Measurements from ENCODE around the gene DCT. TPM values are rescaled to one million over a fixed set of nuclear protein-coding genes. Genes with fewer than 3 reads are reported as not detected.

The DCT gene
- total RNA-seq, 1 experiment from 2014 or later, result not detected

DNA sequence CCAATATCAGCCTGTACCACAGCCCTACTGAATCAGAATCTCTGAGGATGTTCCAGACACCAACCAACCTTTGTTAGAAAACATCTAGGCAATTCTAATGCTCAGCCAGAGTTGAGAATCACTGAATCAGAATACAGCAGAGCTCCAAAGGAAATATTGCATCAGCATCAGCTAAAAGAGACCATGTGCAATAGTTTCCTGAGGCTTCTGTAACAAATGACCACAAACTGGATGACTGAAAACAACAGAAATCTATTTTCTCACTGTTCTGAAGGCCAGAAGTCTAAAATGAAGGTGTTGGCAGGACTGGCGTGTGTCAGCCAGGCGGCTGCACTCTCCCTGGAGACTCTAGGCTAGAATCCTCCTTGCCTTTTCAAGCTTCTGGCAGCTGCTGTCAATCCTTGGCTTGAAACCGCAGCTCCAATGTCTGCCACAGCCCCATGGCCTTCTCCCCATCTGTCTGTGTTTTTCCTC is 1.2 kb upstream of the DCT start:
- no peaks in the 10 kb centered on the region for H3K9me3 ChIP-seq (ENCODE audit: insufficient read depth, low read depth)
- no TSS peak for BruUV-seq (replicated peaks)
- intact Hi-C loops (cut with micrococcal nuclease; ENCODE audit: unreplicated experiment), result no loop called here

DNA sequence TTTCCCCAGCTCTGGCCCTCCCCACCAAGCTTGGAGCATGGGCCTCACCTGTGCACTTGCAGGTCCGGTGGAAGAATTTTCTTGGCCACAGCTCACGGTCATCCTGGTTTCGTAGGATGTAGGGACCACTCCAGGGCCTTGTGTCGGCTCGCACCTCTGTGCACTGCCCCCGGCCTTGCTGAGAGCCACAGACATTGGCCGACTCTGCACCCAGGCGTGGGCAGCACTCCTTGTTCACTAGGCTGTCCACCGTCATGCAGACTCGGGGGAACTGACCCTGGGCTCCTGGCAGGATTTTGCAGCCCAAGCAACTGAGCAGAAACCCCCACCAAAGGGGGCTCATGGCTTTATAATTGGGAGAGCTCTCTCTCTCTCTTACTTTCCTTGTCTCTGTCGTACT is 569 bp downstream of the DCT start:
- Histone ChIP-seq H3K79me2 (ENCODE audit: low read depth) (no peaks in the 10 kb centered on the region), H3K36me3 (ENCODE audit: low read depth) (no peaks in the 10 kb centered on the region), H3K27ac (no peak overlapping the region), H3K4me3 (no peak overlapping the region), H3K9me2 (ENCODE audit: insufficient read depth) (no peaks in the 10 kb centered on the region), H3K9me3 (ENCODE audit: insufficient read depth, low read depth) (no peaks in the 10 kb centered on the region), H3K4me1 (replicated peaks; ENCODE audit: insufficient read depth) (no peaks in the 10 kb centered on the region), H3K27me3 (ENCODE audit: insufficient read depth, low read depth) (peaks cover 16% of the 10 kb centered on the region), H4K20me1 (ENCODE audit: insufficient read depth) (no peaks in the 10 kb centered on the region), H3F3A (ENCODE audit: insufficient read depth, low read depth) (no peaks in the 10 kb centered on the region), H2AFZ (no peak overlapping the region), H3K4me2 (no peak overlapping the region)
- TF ChIP-seq, protein P1, sequence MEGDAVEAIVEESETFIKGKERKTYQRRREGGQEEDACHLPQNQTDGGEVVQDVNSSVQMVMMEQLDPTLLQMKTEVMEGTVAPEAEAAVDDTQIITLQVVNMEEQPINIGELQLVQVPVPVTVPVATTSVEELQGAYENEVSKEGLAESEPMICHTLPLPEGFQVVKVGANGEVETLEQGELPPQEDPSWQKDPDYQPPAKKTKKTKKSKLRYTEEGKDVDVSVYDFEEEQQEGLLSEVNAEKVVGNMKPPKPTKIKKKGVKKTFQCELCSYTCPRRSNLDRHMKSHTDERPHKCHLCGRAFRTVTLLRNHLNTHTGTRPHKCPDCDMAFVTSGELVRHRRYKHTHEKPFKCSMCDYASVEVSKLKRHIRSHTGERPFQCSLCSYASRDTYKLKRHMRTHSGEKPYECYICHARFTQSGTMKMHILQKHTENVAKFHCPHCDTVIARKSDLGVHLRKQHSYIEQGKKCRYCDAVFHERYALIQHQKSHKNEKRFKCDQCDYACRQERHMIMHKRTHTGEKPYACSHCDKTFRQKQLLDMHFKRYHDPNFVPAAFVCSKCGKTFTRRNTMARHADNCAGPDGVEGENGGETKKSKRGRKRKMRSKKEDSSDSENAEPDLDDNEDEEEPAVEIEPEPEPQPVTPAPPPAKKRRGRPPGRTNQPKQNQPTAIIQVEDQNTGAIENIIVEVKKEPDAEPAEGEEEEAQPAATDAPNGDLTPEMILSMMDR (conservative IDR thresholded peaks at IDR 0.05), result no peak
- no peak for TF ChIP-seq EZH2 (IDR thresholded peaks at IDR 0.05; ENCODE audit: low read depth)
- no TSS peak for BruUV-seq (replicated peaks)
- intact Hi-C loops (cut with micrococcal nuclease; ENCODE audit: unreplicated experiment), result no loop called here
- DNase-seq, result no peak
- POLR2A ChIA-PET (ENCODE audit: unreplicated experiment), result no interaction called here
- CTCF ChIA-PET, result no interaction called here

More for the DNA sequence above, 1.2 kb upstream of the DCT start:
- ChIA-PET POLR2A (ENCODE audit: unreplicated experiment) (no interaction called here), CTCF (no interaction called here)
- H3K27me3 ChIP-seq (ENCODE audit: insufficient read depth, low read depth), result peaks cover 16% of the 10 kb centered on the region
- H2AFZ ChIP-seq, result no peak overlapping the region
- H3K4me1 ChIP-seq (replicated peaks; ENCODE audit: insufficient read depth), result no peaks in the 10 kb centered on the region
- DNase-seq, result no peak
- no peak overlapping the region for H3K27ac ChIP-seq
- no peak for TF ChIP-seq EZH2 (IDR thresholded peaks at IDR 0.05; ENCODE audit: low read depth)
- TF ChIP-seq, protein P1 (conservative IDR thresholded peaks at IDR 0.05), result no peak
- no peaks in the 10 kb centered on the region for H3K79me2 ChIP-seq (ENCODE audit: low read depth)
- H4K20me1 ChIP-seq (ENCODE audit: insufficient read depth), result no peaks in the 10 kb centered on the region
- H3K4me3 ChIP-seq, result no peak overlapping the region
- H3K36me3 ChIP-seq (ENCODE audit: low read depth), result no peaks in the 10 kb centered on the region
- no peaks in the 10 kb centered on the region for H3K9me2 ChIP-seq (ENCODE audit: insufficient read depth)
- no peaks in the 10 kb centered on the region for H3F3A ChIP-seq (ENCODE audit: insufficient read depth, low read depth)
- H3K4me2 ChIP-seq, result no peak overlapping the region

DNA sequence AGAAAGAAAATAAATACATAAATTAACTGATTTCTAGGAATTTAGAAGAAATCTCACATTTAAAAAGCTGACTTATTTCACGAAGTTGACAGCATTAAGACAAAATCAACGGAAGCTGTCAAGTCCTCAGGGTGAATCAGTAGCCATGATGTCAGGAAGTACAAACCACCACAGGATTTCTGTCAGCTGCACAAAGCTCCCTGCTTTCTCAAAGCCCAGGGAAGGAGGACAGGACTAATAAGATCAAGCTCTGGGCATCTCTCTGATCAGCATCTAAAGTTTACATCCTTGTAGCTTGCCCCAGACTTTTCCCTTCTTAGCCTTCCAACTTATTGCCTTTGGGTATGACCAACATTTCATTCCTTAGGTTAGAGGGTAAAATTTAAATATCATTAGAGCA is 9.4 kb downstream of the DCT start:
- Histone ChIP-seq H3F3A (ENCODE audit: insufficient read depth, low read depth) (no peaks in the 10 kb centered on the region), H3K27ac (no peak overlapping the region), H3K4me1 (replicated peaks; ENCODE audit: insufficient read depth) (no peaks in the 10 kb centered on the region), H3K9me3 (ENCODE audit: insufficient read depth, low read depth) (no peaks in the 10 kb centered on the region), H3K9me2 (ENCODE audit: insufficient read depth) (no peaks in the 10 kb centered on the region), H3K36me3 (ENCODE audit: low read depth) (no peaks in the 10 kb centered on the region), H3K79me2 (ENCODE audit: low read depth) (no peaks in the 10 kb centered on the region), H2AFZ (no peak overlapping the region), H3K4me2 (no peak overlapping the region), H3K27me3 (ENCODE audit: insufficient read depth, low read depth) (no peaks in the 10 kb centered on the region), H3K4me3 (no peak overlapping the region), H4K20me1 (ENCODE audit: insufficient read depth) (no peaks in the 10 kb centered on the region)
- no peak for TF ChIP-seq EZH2 (IDR thresholded peaks at IDR 0.05; ENCODE audit: low read depth)
- TF ChIP-seq, protein P1 (conservative IDR thresholded peaks at IDR 0.05), result no peak
- no peak for DNase-seq
- no TSS peak for BruUV-seq (replicated peaks)
- POLR2A ChIA-PET (ENCODE audit: unreplicated experiment), result no interaction called here
- CTCF ChIA-PET, result no interaction called here
- intact Hi-C loops (cut with micrococcal nuclease; ENCODE audit: unreplicated experiment), result no loop called here
